WERI-Rb-1 (cell line): Measurements from ENCODE around the gene PFKL.

Source experiments
- DNase-seq: peaks from one replicate; pipeline ENCODE4 v3.0.0-alpha.2; 2020
- H3K27ac ChIP-seq: fragments of 250-450 bp; sonication (Bioruptor Pico); 2 replicates; pipeline ENCODE4 v1.5.1; 2020; ENCODE audit warnings: mild to moderate bottlenecking, moderate library complexity
- H3K27me3 ChIP-seq: fragments of 250-450 bp; sonication (Bioruptor Pico); 2 replicates; pipeline ENCODE4 v1.5.1; 2021; ENCODE audit warnings: mild to moderate bottlenecking, low read depth, moderate library complexity; ENCODE audit not compliant: insufficient read depth, severe bottlenecking
- H3K36me3 ChIP-seq: fragments of 250-450 bp; sonication (Bioruptor Pico); 2 replicates; pipeline ENCODE4 v1.5.1; 2020; ENCODE audit warnings: mild to moderate bottlenecking, moderate library complexity
- H3K4me3 ChIP-seq: 2 replicates; pipeline ENCODE4 v1.5.1; 2011; ENCODE audit warnings: low read depth, mild to moderate bottlenecking, control low read depth, low read length
- H3K9me3 ChIP-seq: fragments of 250-450 bp; sonication (Bioruptor Pico); 2 replicates; pipeline ENCODE4 v1.5.1; 2021; ENCODE audit warnings: mild to moderate bottlenecking, moderate library complexity; ENCODE audit not compliant: severe bottlenecking
- CTCF ChIP-seq: IDR thresholded peaks from 2 replicates; pipeline ENCODE4 v1.5.1; 2011; ENCODE audit warnings: low read depth, mild to moderate bottlenecking, control low read depth, inconsistent platforms, low read length

Gene PFKL

DNA sequence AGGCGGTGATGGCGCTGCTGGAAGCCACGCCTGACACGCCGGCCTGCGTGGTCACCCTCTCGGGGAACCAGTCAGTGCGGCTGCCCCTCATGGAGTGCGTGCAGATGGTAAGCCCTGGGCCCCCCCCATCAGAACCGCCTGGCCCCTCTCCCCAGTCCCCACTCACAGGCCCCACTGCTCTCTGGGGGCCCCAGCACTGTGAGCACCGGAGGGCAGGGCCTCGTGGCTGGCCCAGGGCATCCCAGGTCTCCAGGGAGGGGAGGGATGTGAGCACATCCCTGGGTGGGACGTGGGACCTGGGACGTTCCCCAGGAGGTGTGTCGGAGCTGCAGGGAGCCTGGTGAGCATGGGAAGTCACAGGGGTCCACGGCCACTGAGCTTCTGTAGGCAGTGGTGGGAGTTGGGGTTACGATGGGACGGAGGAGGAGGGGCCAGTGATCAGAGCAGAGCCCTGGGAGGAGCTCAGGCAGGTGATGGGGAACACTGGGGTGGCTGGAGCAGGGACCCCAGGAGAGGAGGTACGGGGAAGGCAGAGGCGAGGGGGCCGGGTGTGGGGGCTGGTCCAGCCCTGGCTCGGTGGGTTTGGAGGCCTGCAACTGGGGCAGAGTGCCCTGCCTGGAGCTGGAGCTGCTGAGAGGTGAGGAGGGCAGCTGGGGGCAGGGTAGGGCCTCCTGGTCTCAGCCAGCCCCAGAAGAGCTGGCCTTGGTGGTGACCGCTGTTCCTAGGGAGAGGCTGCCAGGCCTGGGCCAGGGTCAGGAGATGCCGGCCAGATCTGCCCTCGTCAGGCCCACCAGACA is 18.8 kb downstream of the PFKL start:
- DNase-seq = no peak
- Histone ChIP-seq H3K36me3 (peaks cover 84% of the 10 kb centered on the region), H3K9me3 (no peaks in the 10 kb centered on the region), H3K4me3 (no peak overlapping the region), H3K27me3 (no peaks in the 10 kb centered on the region), H3K27ac (no peak overlapping the region)
- no peak for TF ChIP-seq CTCF

DNA sequence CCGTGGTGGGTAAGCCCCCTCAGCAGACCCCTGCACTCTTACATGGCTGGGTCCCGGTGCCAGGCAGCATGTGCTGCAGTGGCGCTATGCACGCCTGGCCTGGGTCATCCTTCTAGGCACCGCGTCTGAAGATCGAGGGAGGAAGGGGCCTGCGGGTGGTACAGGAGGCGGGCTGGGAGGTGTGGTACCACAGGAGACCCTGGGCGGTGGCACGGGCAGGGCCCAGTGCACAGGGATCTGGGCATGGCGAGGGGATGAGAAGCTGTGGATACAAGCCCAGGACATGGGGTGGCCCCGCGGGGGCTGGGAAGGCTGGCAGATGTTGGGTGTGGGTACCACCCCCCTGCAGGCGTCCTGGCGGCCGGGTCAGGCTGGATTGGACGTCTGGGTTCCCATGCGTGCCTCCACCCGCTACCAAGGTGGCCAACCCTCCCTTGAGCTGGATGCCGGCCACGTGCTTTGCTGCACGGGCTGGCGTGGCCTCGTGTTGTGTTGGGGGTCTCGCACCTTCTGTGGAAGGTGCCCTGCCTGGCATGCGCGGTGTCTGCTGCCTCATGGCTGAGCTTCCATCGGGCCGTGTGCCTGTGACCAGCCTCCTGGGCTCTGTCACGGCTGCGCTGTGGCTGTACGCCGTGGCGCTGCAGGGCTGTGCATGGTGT is 19.7 kb downstream of the PFKL start:
- no peaks in the 10 kb centered on the region for H3K27me3 ChIP-seq
- no peak overlapping the region for H3K27ac ChIP-seq
- H3K9me3 ChIP-seq = no peaks in the 10 kb centered on the region
- TF ChIP-seq CTCF = no peak
- H3K4me3 ChIP-seq = no peak overlapping the region
- H3K36me3 ChIP-seq = peaks cover 88% of the 10 kb centered on the region
- DNase-seq = no peak

GRCh38 chr21:44320847-44321246 is 21.0 kb downstream of the PFKL start:
- DNase-seq = no peak
- TF ChIP-seq CTCF = no peak
- Histone ChIP-seq H3K9me3 (no peaks in the 10 kb centered on the region), H3K27ac (no peak overlapping the region), H3K4me3 (no peak overlapping the region), H3K27me3 (no peaks in the 10 kb centered on the region), H3K36me3 (peaks cover 88% of the 10 kb centered on the region)

DNA sequence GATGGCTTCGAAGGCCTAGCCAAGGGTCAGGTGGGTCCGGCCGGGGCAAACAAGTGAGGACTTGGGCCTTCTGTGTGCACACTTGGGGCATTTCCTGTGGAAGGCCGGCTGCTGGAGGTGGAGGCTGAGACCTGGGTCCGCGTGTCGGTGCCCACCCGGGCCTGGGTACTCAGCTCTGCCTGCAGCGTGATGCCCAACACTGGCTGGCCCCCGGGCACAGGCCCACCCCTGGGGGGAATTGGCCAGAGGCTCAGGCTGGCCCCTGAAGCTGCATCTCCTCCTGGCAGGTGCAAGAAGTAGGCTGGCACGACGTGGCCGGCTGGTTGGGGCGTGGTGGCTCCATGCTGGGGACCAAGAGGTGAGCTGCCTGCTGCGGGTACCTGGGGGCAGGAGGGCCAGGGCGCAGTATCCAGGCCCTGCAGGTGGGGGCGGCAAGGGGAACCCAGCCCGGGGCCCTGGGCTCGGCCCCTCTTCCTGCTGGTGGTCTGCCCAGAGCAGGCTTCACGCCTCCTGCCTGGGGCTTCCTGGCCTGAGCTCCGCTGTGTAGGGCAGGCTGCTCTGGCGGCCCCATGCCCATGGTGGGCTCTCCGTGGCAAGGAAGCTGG is 22.1 kb downstream of the PFKL start:
- Histone ChIP-seq H3K36me3 (peaks cover 86% of the 10 kb centered on the region), H3K4me3 (no peak overlapping the region), H3K9me3 (no peaks in the 10 kb centered on the region), H3K27me3 (no peaks in the 10 kb centered on the region), H3K27ac (no peak overlapping the region)
- no peak for DNase-seq
- no peak for TF ChIP-seq CTCF

- no peak for TF ChIP-seq CTCF
- H3K36me3 ChIP-seq = peaks cover 86% of the 10 kb centered on the region
- no peaks in the 10 kb centered on the region for H3K9me3 ChIP-seq
- no peaks in the 10 kb centered on the region for H3K27me3 ChIP-seq
- H3K27ac ChIP-seq = no peak overlapping the region
- no peak overlapping the region for H3K4me3 ChIP-seq
- no peak for DNase-seq
These were observed 22.9 kb downstream of the PFKL start for GRCh38 chr21:44322621-44323325.
